ENCODE data around the gene EBF4. TPM values are rescaled to one million over a fixed set of nuclear protein-coding genes. Genes with fewer than 3 reads are reported as not detected.
"Not testable (repeated sequence)": the region's sequence is repeated elsewhere in the genome, so short reads cannot be mapped to it uniquely, and the experiment has no call there.

EBF4 gene
- total RNA-seq, 1 donor from 2014 or later = 19.2 TPM

- Histone ChIP-seq H3K4me3 (peak within 1 kb of the TSS; percentile 77 to 81), H3K27ac (peak within 1 kb of the TSS; percentile 82 to 86), H3K9me3 (no peaks in the 10 kb centered on the region), H3K27me3 (no peaks in the 10 kb centered on the region), H3K4me1 (peaks cover 3 to 10% of the 10 kb centered on the region in 2 donors), H3K36me3 (peaks cover 19 to 35% of the 10 kb centered on the region in 2 donors)
- intact Hi-C loops (cut with DNase I) = loop anchor here (1.0 to 10.0 kb wide), 3 partner anchors 12 to 381 kb away; partner anchors contain the start of genes GNRH2, MRPS26 and NOP56
- no peak for TF ChIP-seq CTCF (IDR thresholded peaks at IDR 0.05)
- peak; percentile 80 to 97 for DNase-seq (ENCODE audit: low spot score in 2 of 2)
Measured at GRCh38 chr20:2663887-2664719, 28.5 kb upstream of the EBF4 start, which contains the start of gene IDH3B. Gene IDH3B (minus strand): TSS chr20:2664216. CDS start chr20:2664188, 28 bp downstream.

GRCh38 chr20:2671977-2672376 is 20.6 kb upstream of the EBF4 start:
- intact Hi-C loops (cut with DNase I) = no loop called here
- no peak for DNase-seq (ENCODE audit: low spot score in 2 of 2)
- Histone ChIP-seq H3K9me3 (no peaks in the 10 kb centered on the region), H3K4me1 (no peaks in the 10 kb centered on the region), H3K27ac (no peak overlapping the region), H3K4me3 (no peak overlapping the region), H3K27me3 (no peaks in the 10 kb centered on the region), H3K36me3 (no peaks in the 10 kb centered on the region)
- no peak for TF ChIP-seq CTCF (IDR thresholded peaks at IDR 0.05)

GRCh38 chr20:2672446-2672845 is 20.1 kb upstream of the EBF4 start:
- H3K36me3 ChIP-seq = no peaks in the 10 kb centered on the region
- H3K4me1 ChIP-seq = no peaks in the 10 kb centered on the region
- no peak for TF ChIP-seq CTCF (IDR thresholded peaks at IDR 0.05)
- no peak overlapping the region for H3K27ac ChIP-seq
- H3K27me3 ChIP-seq = no peaks in the 10 kb centered on the region
- intact Hi-C loops (cut with DNase I) = no loop called here
- H3K9me3 ChIP-seq = no peaks in the 10 kb centered on the region
- no peak for DNase-seq (ENCODE audit: low spot score in 2 of 2)
- no peak overlapping the region for H3K4me3 ChIP-seq

- Histone ChIP-seq H3K36me3 (no peaks in the 10 kb centered on the region), H3K4me1 (no peaks in the 10 kb centered on the region), H3K27me3 (no peaks in the 10 kb centered on the region), H3K4me3 (no peak overlapping the region), H3K9me3 (no peaks in the 10 kb centered on the region), H3K27ac (no peak overlapping the region)
- no peak for DNase-seq (ENCODE audit: low spot score in 2 of 2)
- intact Hi-C loops (cut with DNase I) = no loop called here
- no peak for TF ChIP-seq CTCF (IDR thresholded peaks at IDR 0.05)
Measured at GRCh38 chr20:2673453-2673852, 19.1 kb upstream of the EBF4 start.

- no peaks in the 10 kb centered on the region for H3K27me3 ChIP-seq
- intact Hi-C loops (cut with DNase I) = no loop called here
- no peaks in the 10 kb centered on the region for H3K4me1 ChIP-seq
- DNase-seq (ENCODE audit: low spot score in 2 of 2) = no peak
- H3K4me3 ChIP-seq = no peak overlapping the region
- no peaks in the 10 kb centered on the region for H3K36me3 ChIP-seq
- no peaks in the 10 kb centered on the region for H3K9me3 ChIP-seq
- no peak overlapping the region for H3K27ac ChIP-seq
- TF ChIP-seq CTCF (IDR thresholded peaks at IDR 0.05) = no peak
Measured at GRCh38 chr20:2680046-2680445, 12.5 kb upstream of the EBF4 start.

- H3K4me1 ChIP-seq; intact Hi-C loops (cut with DNase I); H3K36me3 ChIP-seq; H3K27ac ChIP-seq; H3K9me3 ChIP-seq; H3K27me3 ChIP-seq; DNase-seq (ENCODE audit: low spot score in 2 of 2); H3K4me3 ChIP-seq: not testable (repeated sequence)
Measured at GRCh38 chr20:2682040-2682439, 10.5 kb upstream of the EBF4 start.

- H3K9me3 ChIP-seq; H3K27me3 ChIP-seq; H3K27ac ChIP-seq; H3K4me1 ChIP-seq; H3K4me3 ChIP-seq; H3K36me3 ChIP-seq; DNase-seq (ENCODE audit: low spot score in 2 of 2); intact Hi-C loops (cut with DNase I): not testable (repeated sequence)
Measured at GRCh38 chr20:2684817-2685216, 7.8 kb upstream of the EBF4 start.

Data from ascending aorta (tissue), 2 donors.